SJSA1 (cell line): ENCODE data around the gene TSPAN14. TPM values are rescaled to one million over a fixed set of nuclear protein-coding genes. Genes with fewer than 3 reads are reported as not detected.

Source experiments
- DNase-seq, 2 experiments: peaks; one replicate each; pipeline ENCODE4 v3.0.0-alpha.2; 2015 to 2020; ENCODE audit warnings: low spot score in 2 of 2, low read depth in 1 of 2
- H3K27ac ChIP-seq: fragments of 250-450 bp; sonication (Bioruptor Pico); 2 replicates; pipeline ENCODE4 v1.5.1; 2020; ENCODE audit warnings: mild to moderate bottlenecking, moderate library complexity
- H3K27me3 ChIP-seq: fragments of 250-450 bp; sonication (Bioruptor Pico); replicated peaks from 2 replicates; pipeline ENCODE4 v1.5.1; 2020; ENCODE audit warnings: mild to moderate bottlenecking, moderate library complexity
- H3K36me3 ChIP-seq: fragments of 250-450 bp; sonication (Bioruptor Pico); 2 replicates; pipeline ENCODE4 v1.5.1; 2020; ENCODE audit warnings: mild to moderate bottlenecking
- H3K4me1 ChIP-seq: fragments of 250-450 bp; sonication (Bioruptor Pico); replicated peaks from 2 replicates; pipeline ENCODE4 v1.6.1; 2021; ENCODE audit warnings: mild to moderate bottlenecking
- H3K4me3 ChIP-seq: fragments of 250-450 bp; sonication (Bioruptor Pico); 2 replicates; pipeline ENCODE4 v1.5.1; 2020; ENCODE audit warnings: mild to moderate bottlenecking
- H3K9me3 ChIP-seq: fragments of 250-450 bp; sonication (Bioruptor Pico); replicated peaks from 2 replicates; pipeline ENCODE4 v1.5.1; 2020; ENCODE audit warnings: mild to moderate bottlenecking
- total RNA-seq: library from RNA; depleted of rRNA; stranded (reverse); fragments of >200 nt; shearing (Covaris generic); gene quantifications from 2 replicates; pipeline ENCODE4 v1.2.3, GENCODE V29; 2014

The TSPAN14 gene
- total RNA-seq, 1 experiment from 2014 or later, result 65.8 TPM

DNA sequence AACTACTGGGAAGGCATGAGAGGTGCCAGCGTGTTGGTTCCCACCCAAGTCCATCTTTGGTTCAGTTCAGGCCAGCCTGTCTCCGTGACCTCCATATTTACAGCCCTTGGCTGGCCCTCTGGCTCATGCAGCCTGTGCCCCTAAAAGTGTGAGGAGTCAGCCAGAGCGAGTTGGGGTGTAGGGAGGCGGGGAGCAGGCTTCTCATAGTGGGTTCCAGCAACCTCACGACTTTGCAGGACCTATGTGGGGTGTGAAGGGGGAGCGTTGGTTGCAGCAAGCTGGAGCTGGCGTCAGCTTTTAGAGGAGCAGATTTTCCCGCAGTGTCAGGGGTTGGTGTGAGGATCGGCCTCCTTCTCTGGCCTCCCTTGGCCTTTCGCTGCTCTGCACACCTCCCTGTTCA is 9.8 kb downstream of the TSPAN14 start:
- peak overlapping the region; percentile 45 for H3K27ac ChIP-seq
- H3K9me3 ChIP-seq, result no peaks in the 10 kb centered on the region
- no peaks in the 10 kb centered on the region for H3K27me3 ChIP-seq
- H3K4me3 ChIP-seq, result no peak overlapping the region
- peaks cover 36% of the 10 kb centered on the region for H3K36me3 ChIP-seq
- H3K4me1 ChIP-seq, result peaks cover 100% of the 10 kb centered on the region
- no peak for DNase-seq

DNA sequence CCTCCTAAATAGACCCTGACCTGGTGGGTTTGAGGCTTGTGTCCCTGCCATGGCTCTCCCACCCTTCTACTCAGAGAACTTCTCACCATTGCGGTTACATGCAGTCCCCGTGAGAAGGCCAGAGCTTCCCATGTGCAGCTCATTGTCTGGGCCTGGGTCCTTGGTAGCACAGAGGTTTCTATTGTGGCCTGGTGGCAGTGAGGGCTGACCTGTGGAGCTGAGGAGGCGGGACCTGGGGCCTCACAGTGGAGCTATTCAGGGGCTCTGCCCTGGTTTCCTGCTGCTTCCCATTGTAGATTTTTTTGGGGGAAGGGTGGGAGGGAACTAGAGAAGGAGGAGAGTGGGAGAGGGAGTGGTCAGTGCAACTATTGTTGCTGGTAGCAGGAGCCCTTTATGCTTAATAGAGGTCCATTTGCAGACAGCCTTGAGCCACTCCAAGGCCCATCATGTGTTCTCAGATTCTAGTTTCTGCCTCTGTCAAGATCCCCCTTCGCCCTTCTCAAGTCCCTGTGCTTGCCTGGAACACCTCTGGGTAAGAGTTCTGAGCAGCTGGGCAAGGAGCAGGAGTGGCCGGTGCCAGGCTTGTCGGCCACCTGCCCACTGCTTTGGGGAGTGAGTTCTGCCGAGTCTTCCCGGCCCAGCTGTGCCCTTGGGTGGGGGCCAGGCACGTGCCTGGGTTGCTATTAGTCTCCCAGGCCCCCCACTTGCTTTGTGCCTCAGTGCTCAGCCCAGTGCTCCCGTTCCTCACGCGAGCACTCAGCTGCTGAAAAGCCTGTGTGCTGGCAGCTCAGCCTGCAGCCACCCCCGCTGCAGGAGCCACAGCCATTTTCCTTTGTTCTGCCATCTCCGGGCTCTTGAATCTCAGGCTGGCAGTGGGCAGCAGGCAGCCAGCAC is 10.7 kb downstream of the TSPAN14 start:
- Histone ChIP-seq H3K27me3 (no peaks in the 10 kb centered on the region), H3K9me3 (no peaks in the 10 kb centered on the region), H3K4me1 (peaks cover 100% of the 10 kb centered on the region), H3K27ac (peak overlapping the region; percentile 45), H3K36me3 (peaks cover 37% of the 10 kb centered on the region), H3K4me3 (no peak overlapping the region)
- DNase-seq, result peak in 1 of 2 experiments; percentile 55

DNA sequence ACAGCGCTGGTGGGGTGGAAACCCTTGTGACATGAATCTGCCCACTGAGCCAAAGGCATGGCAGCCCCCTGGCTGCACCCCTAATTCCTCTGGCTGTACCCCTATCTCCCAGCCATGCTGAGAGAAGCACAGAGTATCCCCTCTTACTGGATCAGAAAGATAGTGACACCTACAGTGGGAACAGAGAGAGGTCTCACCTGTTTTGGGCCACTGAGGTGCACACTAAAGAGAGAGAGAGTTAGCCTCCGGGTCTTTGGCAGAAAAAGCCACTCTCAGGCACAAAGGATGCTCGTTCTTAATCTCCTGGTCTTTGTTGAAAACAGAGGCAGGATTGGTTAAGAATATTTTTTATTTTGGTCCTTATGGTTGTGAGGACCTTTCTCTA is 11.3 kb downstream of the TSPAN14 start:
- Histone ChIP-seq H3K27ac (peak overlapping the region; percentile 21; the same call in 1 of the 2 replicates), H3K4me1 (peaks cover 100% of the 10 kb centered on the region), H3K27me3 (no peaks in the 10 kb centered on the region), H3K4me3 (no peak overlapping the region), H3K9me3 (no peaks in the 10 kb centered on the region), H3K36me3 (peaks cover 44% of the 10 kb centered on the region)
- no peak for DNase-seq

DNA sequence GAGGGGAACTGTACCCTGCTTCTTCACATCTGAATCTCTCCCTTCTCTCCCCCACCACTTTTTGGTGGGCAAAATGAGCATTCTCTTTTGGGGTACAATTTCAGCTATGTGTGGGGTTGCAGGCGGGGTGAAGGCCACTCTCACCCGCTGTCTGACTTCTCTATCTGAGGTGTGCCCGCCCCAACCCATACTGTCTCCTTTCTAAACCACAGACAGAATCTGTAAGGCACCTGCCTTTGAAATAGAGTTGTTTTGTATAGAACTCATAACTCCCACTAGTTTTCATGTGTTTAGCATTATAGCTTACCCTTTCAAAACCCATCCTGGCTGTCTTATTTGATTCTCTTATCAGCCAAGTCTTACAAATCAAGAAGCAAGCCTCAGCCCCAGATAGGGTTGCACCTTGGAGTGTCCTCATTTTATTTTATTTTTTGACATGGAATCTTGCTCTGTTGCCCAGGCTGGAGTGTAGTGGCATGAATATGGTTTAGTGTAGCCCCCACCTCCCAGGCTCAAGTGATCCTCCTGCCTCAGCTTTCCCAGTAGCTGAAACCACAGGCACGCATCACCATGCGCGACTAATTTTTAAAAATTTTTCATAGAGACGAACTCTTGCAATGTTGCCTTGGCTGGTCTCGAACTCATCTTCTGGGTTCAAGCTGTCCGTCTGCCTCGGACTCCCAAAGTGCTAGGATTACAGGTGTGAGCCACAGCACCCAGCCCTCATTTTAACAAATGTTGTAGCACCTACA is 11.9 kb downstream of the TSPAN14 start:
- Histone ChIP-seq H3K4me1 (peaks cover 100% of the 10 kb centered on the region), H3K27ac (no peak overlapping the region; the same call in 1 of the 2 replicates), H3K9me3 (no peaks in the 10 kb centered on the region), H3K36me3 (peaks cover 49% of the 10 kb centered on the region), H3K4me3 (no peak overlapping the region), H3K27me3 (no peaks in the 10 kb centered on the region)
- DNase-seq, result no peak

DNA sequence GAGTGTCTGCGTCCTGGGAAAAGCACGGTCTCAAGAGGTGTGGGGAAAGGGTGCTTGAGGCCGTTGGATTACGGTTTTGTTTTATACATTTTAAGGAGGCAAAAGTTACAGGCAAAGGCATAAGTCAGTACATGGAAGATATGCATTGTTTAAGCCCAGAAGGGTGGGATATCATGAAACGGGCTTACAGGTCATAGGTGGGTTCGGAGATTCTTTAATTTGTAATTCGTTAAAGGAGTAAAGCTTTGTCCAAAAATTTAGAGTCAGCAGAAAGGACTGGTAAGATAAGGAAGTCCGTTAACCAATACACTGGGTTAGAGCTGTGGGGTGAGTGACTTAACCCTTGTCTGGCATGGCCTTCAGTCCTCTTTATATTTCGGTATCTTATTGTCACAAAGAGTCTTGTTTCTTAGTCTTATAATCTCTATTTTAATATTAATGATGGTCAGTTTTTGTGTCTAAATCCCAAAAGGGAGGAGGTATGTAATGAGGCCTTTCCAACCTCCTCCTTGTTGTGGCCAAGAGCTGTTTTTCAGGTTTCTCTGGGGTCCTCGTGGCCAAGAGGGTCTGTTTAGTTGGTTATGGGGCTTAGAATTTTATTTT is 12.7 kb downstream of the TSPAN14 start:
- H3K36me3 ChIP-seq, result peaks cover 57% of the 10 kb centered on the region
- no peak for DNase-seq
- H3K27ac ChIP-seq, result no peak overlapping the region
- H3K4me3 ChIP-seq, result no peak overlapping the region
- H3K27me3 ChIP-seq, result no peaks in the 10 kb centered on the region
- H3K9me3 ChIP-seq, result no peaks in the 10 kb centered on the region
- H3K4me1 ChIP-seq, result peaks cover 100% of the 10 kb centered on the region

DNA sequence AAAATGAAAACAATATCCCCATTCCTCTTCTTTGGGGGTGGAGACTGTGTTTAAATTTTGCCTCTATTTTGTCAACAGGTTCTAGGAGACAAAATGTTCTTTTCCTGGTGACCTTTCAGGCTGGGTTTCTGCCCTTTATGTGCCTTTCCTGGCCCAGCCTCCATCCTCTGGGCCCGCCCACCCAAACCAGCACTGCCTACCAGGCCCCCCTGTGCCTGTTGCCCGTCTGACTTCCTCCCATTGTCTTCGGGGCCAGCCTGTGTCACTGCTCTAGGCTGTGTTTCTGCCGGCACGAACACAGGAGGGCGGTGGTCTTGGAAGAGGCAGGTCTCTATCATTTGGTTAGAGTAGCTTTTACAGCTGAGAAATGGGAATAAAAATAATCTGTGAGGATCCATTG is 13.9 kb downstream of the TSPAN14 start:
- Histone ChIP-seq H3K4me1 (peaks cover 100% of the 10 kb centered on the region), H3K27me3 (no peaks in the 10 kb centered on the region), H3K9me3 (no peaks in the 10 kb centered on the region), H3K27ac (peak overlapping the region; percentile 55), H3K36me3 (peaks cover 57% of the 10 kb centered on the region), H3K4me3 (no peak overlapping the region)
- DNase-seq, result peak; percentile 64 to 78

DNA sequence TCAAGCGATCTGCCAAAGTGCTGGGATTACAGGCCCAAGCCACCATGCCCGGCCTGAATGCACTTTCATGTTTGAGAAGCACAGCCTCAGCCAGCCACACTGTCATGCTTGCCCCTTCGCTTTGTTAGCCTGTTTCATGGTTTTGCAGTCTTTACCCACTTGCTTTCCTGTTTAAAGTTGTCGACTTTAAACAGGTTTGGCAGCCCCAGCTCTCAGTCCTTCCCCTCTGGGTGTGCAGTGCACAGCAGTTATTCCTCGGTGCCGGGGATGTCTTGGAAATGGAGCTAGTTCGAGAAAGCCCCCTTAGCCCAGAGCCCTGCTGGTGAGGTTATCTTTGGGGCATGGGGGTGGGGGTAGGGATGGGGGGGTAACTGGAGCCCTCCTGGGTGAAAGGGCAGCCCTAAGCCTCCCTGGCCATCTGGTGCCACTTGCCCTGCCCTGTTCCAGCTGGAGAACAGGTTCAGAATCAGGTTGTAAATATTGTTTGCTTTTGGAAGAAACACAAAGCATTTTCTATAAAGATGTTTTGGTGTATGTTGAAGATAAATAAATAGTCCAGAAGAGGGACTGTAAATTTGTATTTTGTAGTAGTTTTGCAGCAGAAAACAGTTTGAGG is 14.8 kb downstream of the TSPAN14 start:
- H3K27ac ChIP-seq, result no peak overlapping the region; the same call in 1 of the 2 replicates
- H3K4me1 ChIP-seq, result peaks cover 100% of the 10 kb centered on the region
- no peaks in the 10 kb centered on the region for H3K9me3 ChIP-seq
- H3K36me3 ChIP-seq, result peaks cover 62% of the 10 kb centered on the region
- no peaks in the 10 kb centered on the region for H3K27me3 ChIP-seq
- DNase-seq, result no peak
- H3K4me3 ChIP-seq, result no peak overlapping the region

DNA sequence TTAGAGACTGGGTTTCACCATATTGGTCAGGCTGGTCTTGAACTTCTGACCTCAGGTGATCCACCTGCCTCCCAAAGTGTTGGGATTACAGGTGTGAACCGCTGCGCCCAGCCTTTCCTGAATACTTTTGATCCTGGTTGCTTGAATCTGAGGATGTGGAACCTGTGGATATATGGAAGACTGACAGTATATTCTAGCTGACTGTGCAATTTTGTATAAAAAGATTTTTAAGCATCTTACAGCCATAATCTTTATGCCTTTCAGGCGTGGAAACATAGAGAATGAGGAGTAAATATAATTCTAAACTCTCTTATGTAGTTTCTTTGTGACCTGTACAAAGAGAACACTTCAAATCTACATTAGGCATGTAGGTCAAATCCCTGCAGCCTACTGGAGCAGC is 16.2 kb downstream of the TSPAN14 start:
- Histone ChIP-seq H3K9me3 (no peaks in the 10 kb centered on the region), H3K4me1 (peaks cover 100% of the 10 kb centered on the region), H3K4me3 (no peak overlapping the region), H3K36me3 (peaks cover 57% of the 10 kb centered on the region), H3K27me3 (no peaks in the 10 kb centered on the region), H3K27ac (no peak overlapping the region)
- no peak for DNase-seq

DNA sequence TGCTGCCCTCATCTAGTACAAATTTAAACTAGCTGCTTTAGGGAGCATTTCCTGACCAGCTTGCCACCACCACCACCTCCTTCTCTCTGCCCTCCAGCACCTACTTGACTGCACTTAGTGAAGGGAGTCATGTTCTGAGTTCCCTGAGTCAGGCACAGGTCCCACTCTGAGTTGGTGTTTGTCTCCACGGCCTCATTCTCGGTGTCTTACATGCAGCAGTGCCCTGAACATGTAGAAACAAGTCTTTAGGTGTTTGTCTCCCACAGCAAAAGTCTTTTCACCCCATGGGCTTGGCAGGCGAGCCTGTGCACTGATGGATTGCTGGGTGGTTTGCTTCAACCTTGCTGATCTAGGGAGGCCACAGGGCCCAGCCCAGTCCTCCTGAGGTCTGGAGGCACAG is 16.9 kb downstream of the TSPAN14 start:
- Histone ChIP-seq H3K27ac (0 out of 2 replicates have a peak overlapping the region, but pooled peaks have one; percentile 17), H3K9me3 (no peaks in the 10 kb centered on the region), H3K4me3 (no peak overlapping the region), H3K4me1 (peaks cover 93% of the 10 kb centered on the region), H3K27me3 (no peaks in the 10 kb centered on the region), H3K36me3 (peaks cover 58% of the 10 kb centered on the region)
- no peak for DNase-seq

DNA sequence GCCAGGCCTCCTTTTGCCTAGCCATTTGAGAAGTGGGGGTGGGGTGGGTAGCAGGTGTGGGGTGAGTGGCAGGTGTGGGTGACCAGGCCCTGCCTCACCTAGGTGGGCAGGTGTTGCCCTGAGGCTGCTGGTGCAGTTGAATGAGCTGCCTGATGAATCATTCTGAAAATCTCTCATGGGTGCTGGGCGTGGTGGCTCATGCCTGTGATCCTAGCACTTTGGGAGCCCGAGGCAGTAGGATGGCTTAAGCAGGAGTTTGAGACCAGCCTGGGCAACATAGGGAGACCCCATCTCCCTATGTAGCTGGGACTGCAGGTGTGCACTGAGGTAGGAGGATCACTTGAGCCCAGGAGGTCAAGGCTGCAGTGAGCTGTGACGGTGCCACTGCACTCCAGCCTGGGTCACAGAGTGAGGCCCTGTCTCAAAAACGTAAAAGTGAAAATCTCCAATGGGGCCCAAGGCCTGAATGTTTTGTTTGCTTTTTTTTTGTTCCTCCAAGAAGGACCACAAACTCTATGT is 17.7 kb downstream of the TSPAN14 start:
- peak overlapping the region; percentile 16 for H3K27ac ChIP-seq
- DNase-seq, result no peak

DNA sequence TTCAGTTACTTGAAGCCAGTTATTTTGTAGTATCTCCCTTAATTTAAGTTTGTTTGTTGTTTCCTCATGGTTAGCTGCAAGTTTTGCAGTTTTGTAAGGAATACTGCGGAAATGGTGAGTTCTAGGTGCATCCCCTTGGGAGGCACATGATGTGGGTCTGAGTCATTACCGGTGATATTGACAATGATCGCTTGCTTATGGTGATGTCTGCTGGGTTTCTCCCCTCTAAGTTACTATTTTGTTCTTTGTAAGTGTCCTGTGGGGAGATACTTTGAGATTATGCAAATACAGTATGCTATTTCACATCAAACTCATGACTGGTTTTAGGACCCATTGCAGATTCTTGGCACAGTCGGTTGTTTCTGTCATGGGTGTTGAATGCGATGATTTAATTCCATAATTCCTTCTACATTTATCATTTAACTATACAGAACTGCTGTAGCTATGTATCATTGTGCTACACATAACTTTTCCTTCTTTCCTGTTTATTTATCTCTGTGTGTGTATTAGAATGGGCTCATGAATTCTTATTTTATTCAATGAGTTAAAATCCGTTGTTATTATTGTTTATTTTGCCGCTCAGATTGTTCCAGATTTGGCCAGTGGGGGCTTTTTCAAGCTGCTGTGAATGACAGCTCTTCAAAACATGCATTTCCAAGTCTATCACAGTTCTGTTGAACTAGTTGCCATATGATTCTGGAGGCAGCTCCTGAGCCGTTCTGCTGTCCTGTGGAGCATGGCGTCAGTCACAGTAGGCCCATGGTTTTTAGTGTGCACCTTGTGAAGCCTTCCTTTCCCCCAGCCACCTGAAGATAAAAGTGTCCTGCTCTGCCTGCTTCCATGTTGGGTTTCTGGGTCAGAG is 18.4 kb downstream of the TSPAN14 start:
- peak overlapping the region; percentile 16 for H3K27ac ChIP-seq
- H3K4me3 ChIP-seq, result no peak overlapping the region
- no peaks in the 10 kb centered on the region for H3K9me3 ChIP-seq
- DNase-seq, result peak; percentile 69 to 74
- no peaks in the 10 kb centered on the region for H3K27me3 ChIP-seq
- H3K4me1 ChIP-seq, result peaks cover 86% of the 10 kb centered on the region
- peaks cover 62% of the 10 kb centered on the region for H3K36me3 ChIP-seq

More for the DNA sequence above, 17.7 kb downstream of the TSPAN14 start:
- Histone ChIP-seq H3K9me3 (no peaks in the 10 kb centered on the region), H3K36me3 (peaks cover 56% of the 10 kb centered on the region), H3K27me3 (no peaks in the 10 kb centered on the region), H3K4me3 (no peak overlapping the region), H3K4me1 (peaks cover 86% of the 10 kb centered on the region)

DNA sequence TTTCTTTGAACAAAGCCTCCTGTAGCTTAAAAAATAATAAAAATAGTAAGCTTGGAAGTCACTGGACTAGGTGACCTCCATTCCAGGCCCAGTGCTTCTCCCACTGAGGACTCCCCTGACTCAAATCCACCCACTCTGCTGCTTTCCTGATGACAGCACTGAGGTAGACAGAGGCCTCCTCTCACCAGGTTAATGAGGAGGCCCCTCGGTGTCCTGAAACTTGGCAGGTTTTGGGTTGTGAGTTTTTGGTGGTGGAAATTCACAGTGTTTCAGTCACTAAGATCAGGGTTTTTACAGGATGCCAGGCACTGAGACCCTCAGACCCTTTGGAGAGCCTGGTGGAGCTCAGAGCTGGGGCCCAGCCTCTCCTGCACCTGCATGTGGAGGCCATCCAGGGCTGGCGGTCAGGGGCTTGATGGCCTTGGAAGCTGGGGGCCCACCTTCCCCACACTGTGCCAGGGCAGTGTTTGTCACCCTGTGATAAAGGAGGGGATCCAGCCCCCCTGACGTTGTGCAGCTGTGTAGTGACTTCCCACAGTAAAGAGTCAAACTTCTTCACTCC is 19.1 kb downstream of the TSPAN14 start:
- Histone ChIP-seq H3K27me3 (no peaks in the 10 kb centered on the region), H3K27ac (peak overlapping the region; percentile 16)

More for the DNA sequence above, 19.1 kb downstream of the TSPAN14 start:
- Histone ChIP-seq H3K9me3 (no peaks in the 10 kb centered on the region), H3K4me1 (peaks cover 84% of the 10 kb centered on the region), H3K4me3 (no peak overlapping the region), H3K36me3 (peaks cover 64% of the 10 kb centered on the region)
- no peak for DNase-seq
